Testis (tissue), 3 donors: ENCODE measurements around the gene RPL18A. TPM values are rescaled to one million over a fixed set of nuclear protein-coding genes. Genes with fewer than 3 reads are reported as not detected.

Experiments used
- DNase-seq: peaks from one replicate; pipeline ENCODE4 v3.0.0-alpha.2; 2019
- H3K27ac ChIP-seq, 2 donors: fragments of 200-600 bp; sonication (generic); one replicate each; pipeline ENCODE4 v1.5.1; 2019
- H3K27me3 ChIP-seq: fragments of 200-600 bp; sonication (generic); one replicate; pipeline ENCODE4 v1.5.1; 2019
- H3K36me3 ChIP-seq: fragments of 200-600 bp; sonication (generic); one replicate; pipeline ENCODE4 v1.5.1; 2017; ENCODE audit warnings: low read depth; ENCODE audit errors: missing control alignments
- H3K4me1 ChIP-seq: fragments of 200-600 bp; sonication (generic); one replicate; pipeline ENCODE4 v1.5.1; 2019
- H3K4me3 ChIP-seq, 2 donors: fragments of 200-600 bp; sonication (generic); one replicate each; pipeline ENCODE4 v1.5.1; 2017 to 2019
- H3K9me3 ChIP-seq: fragments of 200-600 bp; sonication (generic); one replicate; pipeline ENCODE4 v1.5.1; 2017
- POLR2A ChIP-seq: fragments of 450-650 bp; IDR thresholded peaks from one replicate; pipeline ENCODE4 v1.6.1; 2017; ENCODE audit warnings: antibody characterized with exemption, mild to moderate bottlenecking, moderate library complexity
- WGBS, 2 donors: methylation state at CpG; one replicate each; pipeline ENCODE4 v1.1.5; 2018; 5-methylcytosine and 5-hydroxymethylcytosine counted together
- intact Hi-C: fragments of 100-400 bp; cut with DNase I; formaldehyde crosslinking; loops from one replicate; pipeline ENCODE4 v1.15.1; 2023; ENCODE audit warnings: low total_unique reads
- polyA plus RNA-seq: library from polyadenylated mRNA; stranded (reverse); fragments of 350-450 nt; fragmentation: Illumina TruSeq; extraction: RNeasy Lipid Tissue Mini Kit (QIAGEN cat#74804); gene quantifications from one replicate; pipeline ENCODE4 v1.2.3, GENCODE V29; 2014; ENCODE audit warnings: low read depth, low replicate concordance; ENCODE audit not compliant: insufficient read depth
- total RNA-seq, 2 donors: library from RNA; depleted of rRNA; stranded (reverse); fragments of >200 nt; gene quantifications; one replicate each; pipeline ENCODE4 v1.2.3, GENCODE V29; 2016
- TF ChIP-seq, protein P1 (sequence below), 3 experiments: fragments of 450-650 bp in 2 of 3; fragments of 200-600 bp in 1 of 3; sonication (generic) in 1 of 3; IDR thresholded peaks; one replicate each; pipeline ENCODE4 v1.5.1; 2016 to 2019; ENCODE audit warnings: antibody characterized with exemption in 3 of 3, mild to moderate bottlenecking in 2 of 3, moderate library complexity in 1 of 3

The RPL18A gene
- total and polyA plus RNA-seq, 3 donors from 2014 or later: 551 to 1,098 (median 828) TPM

DNA sequence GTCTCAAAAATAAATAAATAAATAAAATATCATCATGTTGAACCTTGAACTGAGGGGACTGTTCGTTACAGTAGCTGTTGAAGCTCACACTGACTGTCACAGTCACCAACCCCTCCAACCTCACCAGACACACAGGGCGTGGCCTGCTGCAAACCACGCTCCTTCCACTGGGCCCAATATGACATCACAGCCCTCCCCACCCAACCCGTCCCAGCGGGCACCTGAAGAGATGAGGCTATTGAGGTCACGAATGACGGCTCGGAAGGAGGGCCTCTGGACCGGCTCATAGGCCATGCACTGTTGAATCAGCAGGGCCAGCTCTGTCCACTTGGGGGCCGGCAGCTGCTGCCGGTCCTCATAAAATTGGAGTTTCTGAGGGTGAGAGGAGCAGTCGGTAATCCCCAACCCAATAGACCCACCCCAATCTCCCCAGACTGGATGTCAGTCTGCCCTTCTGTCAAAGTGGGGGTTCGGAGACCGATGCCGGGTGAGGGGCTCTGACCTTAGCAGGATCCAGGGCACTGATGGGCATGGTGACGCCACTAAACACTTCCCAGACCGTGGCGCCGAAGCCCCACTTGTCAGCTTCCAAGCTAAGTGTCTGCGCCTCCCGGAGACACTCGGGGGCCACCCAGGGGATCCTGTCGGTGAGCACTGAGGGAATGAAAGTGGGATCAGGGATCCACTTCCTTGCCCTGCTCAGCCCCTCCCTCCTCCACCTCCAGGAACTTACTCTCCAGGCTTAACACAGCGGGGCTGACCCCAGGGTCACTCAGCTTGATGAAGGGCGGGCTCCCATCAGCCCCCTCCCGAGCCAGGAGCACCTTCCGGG, 25.1 kb upstream of the RPL18A start:
- no peak for DNase-seq
- no peaks in the 10 kb centered on the region for H3K27me3 ChIP-seq
- H3K36me3 ChIP-seq: no peaks in the 10 kb centered on the region
- H3K27ac ChIP-seq: no peak overlapping the region
- H3K4me1 ChIP-seq: peaks cover 3% of the 10 kb centered on the region
- 85 to 88% methylated on average over 10 to 27 of the region's 27 CpGs for WGBS, 2 donors
- intact Hi-C loops: no loop called here
- H3K4me3 ChIP-seq: no peak overlapping the region
- no peaks in the 10 kb centered on the region for H3K9me3 ChIP-seq
- TF ChIP-seq, protein P1, sequence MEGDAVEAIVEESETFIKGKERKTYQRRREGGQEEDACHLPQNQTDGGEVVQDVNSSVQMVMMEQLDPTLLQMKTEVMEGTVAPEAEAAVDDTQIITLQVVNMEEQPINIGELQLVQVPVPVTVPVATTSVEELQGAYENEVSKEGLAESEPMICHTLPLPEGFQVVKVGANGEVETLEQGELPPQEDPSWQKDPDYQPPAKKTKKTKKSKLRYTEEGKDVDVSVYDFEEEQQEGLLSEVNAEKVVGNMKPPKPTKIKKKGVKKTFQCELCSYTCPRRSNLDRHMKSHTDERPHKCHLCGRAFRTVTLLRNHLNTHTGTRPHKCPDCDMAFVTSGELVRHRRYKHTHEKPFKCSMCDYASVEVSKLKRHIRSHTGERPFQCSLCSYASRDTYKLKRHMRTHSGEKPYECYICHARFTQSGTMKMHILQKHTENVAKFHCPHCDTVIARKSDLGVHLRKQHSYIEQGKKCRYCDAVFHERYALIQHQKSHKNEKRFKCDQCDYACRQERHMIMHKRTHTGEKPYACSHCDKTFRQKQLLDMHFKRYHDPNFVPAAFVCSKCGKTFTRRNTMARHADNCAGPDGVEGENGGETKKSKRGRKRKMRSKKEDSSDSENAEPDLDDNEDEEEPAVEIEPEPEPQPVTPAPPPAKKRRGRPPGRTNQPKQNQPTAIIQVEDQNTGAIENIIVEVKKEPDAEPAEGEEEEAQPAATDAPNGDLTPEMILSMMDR (IDR thresholded peaks at IDR 0.05): no peak
- no peak for TF ChIP-seq POLR2A

GRCh38 chr19:17835182-17836006, 24.3 kb upstream of the RPL18A start:
- DNase-seq: no peak
- no peak overlapping the region for H3K4me3 ChIP-seq

GRCh38 chr19:17836530-17836929, 23.2 kb upstream of the RPL18A start:
- H3K36me3 ChIP-seq: no peaks in the 10 kb centered on the region
- intact Hi-C loops: no loop called here
- 74 to 81% methylated on average over 4 of the region's 4 CpGs for WGBS, 2 donors
- H3K4me1 ChIP-seq: no peaks in the 10 kb centered on the region
- H3K9me3 ChIP-seq: no peaks in the 10 kb centered on the region
- no peak overlapping the region for H3K27ac ChIP-seq
- H3K4me3 ChIP-seq: no peak overlapping the region
- TF ChIP-seq, protein P1 (IDR thresholded peaks at IDR 0.05): no peak
- no peak for TF ChIP-seq POLR2A
- no peaks in the 10 kb centered on the region for H3K27me3 ChIP-seq
- DNase-seq: no peak

More at GRCh38 chr19:17835182-17836006, 24.3 kb upstream of the RPL18A start:
- intact Hi-C loops: no loop called here
- 83 to 86% methylated on average over 8 of the region's 8 CpGs for WGBS, 2 donors
- H3K27me3 ChIP-seq: no peaks in the 10 kb centered on the region
- no peaks in the 10 kb centered on the region for H3K4me1 ChIP-seq
- H3K36me3 ChIP-seq: no peaks in the 10 kb centered on the region
- no peak overlapping the region for H3K27ac ChIP-seq
- no peaks in the 10 kb centered on the region for H3K9me3 ChIP-seq
- no peak for TF ChIP-seq POLR2A
- TF ChIP-seq, protein P1 (IDR thresholded peaks at IDR 0.05): no peak

GRCh38 chr19:17837972-17838371, 21.7 kb upstream of the RPL18A start:
- no peaks in the 10 kb centered on the region for H3K36me3 ChIP-seq
- 90 to 97% methylated on average over 7 of the region's 7 CpGs for WGBS, 2 donors
- DNase-seq: no peak
- no peaks in the 10 kb centered on the region for H3K4me1 ChIP-seq
- H3K4me3 ChIP-seq: no peak overlapping the region
- TF ChIP-seq, protein P1 (IDR thresholded peaks at IDR 0.05): no peak
- no peak for TF ChIP-seq POLR2A
- no peaks in the 10 kb centered on the region for H3K9me3 ChIP-seq
- H3K27ac ChIP-seq: no peak overlapping the region
- H3K27me3 ChIP-seq: no peaks in the 10 kb centered on the region
- intact Hi-C loops: no loop called here
